ENCODE data around the gene PPIB. TPM values are rescaled to one million over a fixed set of nuclear protein-coding genes. Genes with fewer than 3 reads are reported as not detected.
"Not testable (repeated sequence)": the region's sequence is repeated elsewhere in the genome, so short reads cannot be mapped to it uniquely, and the experiment has no call there.

PPIB gene
- total and polyA plus RNA-seq, 8 donors: 512 to 728 (median 544) TPM

- H3K4me1 ChIP-seq: peaks cover 17 to 78% of the 10 kb centered on the region in 2 donors
- ATAC-seq: no peak
These were observed 51.7 kb downstream of the PPIB start for GRCh38 chr15:64110950-64111678.

DNA sequence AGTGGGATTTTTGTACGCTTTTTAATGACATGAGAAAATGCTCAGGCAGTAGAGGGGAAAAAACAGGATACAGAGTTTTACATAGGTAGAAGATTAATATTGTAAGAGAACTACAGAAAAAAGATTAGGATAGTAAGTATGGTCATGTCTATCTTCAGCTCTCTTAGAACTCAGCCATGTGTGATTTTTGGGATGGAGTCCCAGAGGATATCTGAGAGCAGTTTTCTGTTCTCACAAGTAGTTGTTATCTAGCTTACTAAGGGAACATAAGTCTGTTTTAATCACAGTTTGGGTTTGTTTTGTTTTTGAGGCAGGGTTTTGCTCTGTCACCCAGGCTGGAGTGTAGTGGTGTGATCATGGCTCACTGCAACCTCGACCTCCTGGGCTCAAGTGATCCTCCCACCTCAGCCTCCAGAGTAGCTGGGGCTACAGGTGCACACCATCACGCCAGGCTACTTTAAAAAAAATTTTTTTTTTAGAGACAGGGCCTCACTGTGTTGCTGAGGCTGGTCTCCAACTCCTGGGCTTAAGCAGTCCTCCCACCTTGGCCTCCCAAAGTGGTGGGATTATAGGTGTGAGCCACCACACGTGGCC, 52.6 kb downstream of the PPIB start:
- H3K27me3 ChIP-seq; H3K9me3 ChIP-seq; H3K4me3 ChIP-seq; DNase-seq; ATAC-seq; intact Hi-C loops (cut with DNase I): not testable (repeated sequence)
- peaks cover 25 to 87% of the 10 kb centered on the region in 2 donors for H3K4me1 ChIP-seq
- peak overlapping the region in 1 of 2 donors; percentile 55 for H3K27ac ChIP-seq
- peaks cover 0 to 30% of the 10 kb centered on the region in 2 donors for H3K36me3 ChIP-seq

More at GRCh38 chr15:64110950-64111678, 51.7 kb downstream of the PPIB start:
- intact Hi-C loops (cut with DNase I): no loop called here
- Histone ChIP-seq H3K27me3 (no peaks in the 10 kb centered on the region), H3K4me3 (no peak overlapping the region), H3K27ac (peak overlapping the region in 1 of 2 donors; percentile 55), H3K9me3 (no peaks in the 10 kb centered on the region), H3K36me3 (peaks cover 0 to 39% of the 10 kb centered on the region in 2 donors)
- no peak for TF ChIP-seq CTCF (IDR thresholded peaks at IDR 0.05)
- DNase-seq: no peak

DNA sequence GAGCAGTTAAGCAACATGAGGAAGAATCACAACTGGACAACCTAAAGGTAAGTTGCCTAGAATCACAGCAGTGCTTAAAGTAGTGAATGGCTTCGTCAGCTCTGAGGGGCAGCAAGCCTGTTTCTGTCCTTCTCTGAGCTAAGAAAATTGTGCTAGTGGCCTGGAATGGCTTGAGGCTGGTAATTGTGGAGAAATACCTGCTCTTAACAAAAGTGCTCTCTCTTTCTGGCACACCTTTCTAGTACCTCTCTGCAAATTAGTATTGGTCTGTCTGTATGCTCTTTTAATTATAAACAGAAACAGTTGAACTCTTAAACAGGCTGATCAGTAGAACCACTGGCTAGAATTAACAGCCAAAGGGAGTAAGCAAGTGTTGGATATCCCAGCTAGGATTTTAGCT, 55.5 kb downstream of the PPIB start:
- H3K27ac ChIP-seq: peak overlapping the region in 1 of 2 donors; percentile 53
- peaks cover 31 to 99% of the 10 kb centered on the region in 2 donors for H3K4me1 ChIP-seq
- H3K4me3 ChIP-seq: no peak overlapping the region
- TF ChIP-seq CTCF (IDR thresholded peaks at IDR 0.05): no peak
- intact Hi-C loops (cut with DNase I): no loop called here
- H3K36me3 ChIP-seq: peaks cover 0 to 1% of the 10 kb centered on the region in 2 donors
- no peak for DNase-seq
- peak; percentile 72 for ATAC-seq
- no peaks in the 10 kb centered on the region for H3K9me3 ChIP-seq
- no peaks in the 10 kb centered on the region for H3K27me3 ChIP-seq

Other genes starting within 250 kb of the PPIB start
- gene DAPK2, start 116.5 kb downstream of the PPIB start, total RNA-seq: 10 to 100 TPM; 23.8 to 59.3 TPM
- 10 to 100 TPM; 18.3 to 31.1 (median 22.7) TPM for gene DAPK2, start 116.5 kb downstream of the PPIB start, polyA plus RNA-seq (ENCODE audit: insufficient read length in 6 of 6)
- gene CIAO2A, start 69.2 kb downstream of the PPIB start, total RNA-seq: 10 to 100 TPM; 51.4 to 73.0 TPM
- 10 to 100 TPM; 55.5 to 66.2 (median 59.2) TPM for gene CIAO2A, start 69.2 kb downstream of the PPIB start, polyA plus RNA-seq (ENCODE audit: insufficient read length in 6 of 6)
- gene SNX1, start 67.0 kb downstream of the PPIB start, total RNA-seq: 100 to 1,000 TPM; 150 to 160 TPM
- gene SNX1, start 67.0 kb downstream of the PPIB start, polyA plus RNA-seq (ENCODE audit: insufficient read length in 6 of 6): 100 to 1,000 TPM; 121 to 139 (median 124) TPM
- 1 to 10 TPM; 6.2 to 7.4 TPM for gene SNX22, start 11.3 kb downstream of the PPIB start, total RNA-seq
- gene SNX22, start 11.3 kb downstream of the PPIB start, polyA plus RNA-seq (ENCODE audit: insufficient read length in 6 of 6): 1 to 10 TPM; 1.8 to 3.5 (median 3.1) TPM
- gene CSNK1G1, start 193.2 kb upstream of the PPIB start, total RNA-seq: 10 to 100 TPM; 20.3 to 21.3 TPM
- gene CSNK1G1, start 193.2 kb upstream of the PPIB start, polyA plus RNA-seq (ENCODE audit: insufficient read length in 6 of 6): 10 to 100 TPM; 17.7 to 23.1 (median 19.6) TPM
- gene PCLAF, start 218.4 kb upstream of the PPIB start, total RNA-seq: 10 to 100 TPM; 12.3 to 14.9 TPM
- gene PCLAF, start 218.4 kb upstream of the PPIB start, polyA plus RNA-seq (ENCODE audit: insufficient read length in 6 of 6): 10 to 100 TPM; 28.0 to 58.9 (median 41.0) TPM
- gene TRIP4, start 224.8 kb upstream of the PPIB start, total RNA-seq: 10 to 100 TPM; 23.0 to 24.6 TPM
- 10 to 100 TPM; 35.3 to 47.4 (median 43.1) TPM for gene TRIP4, start 224.8 kb upstream of the PPIB start, polyA plus RNA-seq (ENCODE audit: insufficient read length in 6 of 6)